ENCODE measurements around the gene RASSF4. TPM values are rescaled to one million over a fixed set of nuclear protein-coding genes. Genes with fewer than 3 reads are reported as not detected.

RASSF4 gene
- total and polyA plus RNA-seq, 2 donors = 17.9 to 50.0 TPM

GRCh38 chr10:44981172-44982113 is 21.8 kb downstream of the RASSF4 start:
- Histone ChIP-seq H3K9me3 (ENCODE audit: control insufficient read depth in 2 of 2, insufficient read depth in 1 of 2, low read length in 1 of 2) (no peaks in the 10 kb centered on the region), H3K36me3 (ENCODE audit: control insufficient read depth in 2 of 2, insufficient read depth in 2 of 2, low read length in 1 of 2) (no peaks in the 10 kb centered on the region), H3K4me1 (ENCODE audit: control insufficient read depth in 2 of 2, insufficient read depth in 2 of 2, low read length in 2 of 2) (peaks cover 5 to 41% of the 10 kb centered on the region in 2 donors), H3K27ac (ENCODE audit: low read depth in 1 of 2, low read length in 1 of 2) (peak overlapping the region; percentile 43 to 56), H3K4me3 (ENCODE audit: low read length in 2 of 2) (no peak overlapping the region), H3K27me3 (ENCODE audit: control insufficient read depth in 2 of 2, insufficient read depth in 1 of 2, low read length in 1 of 2) (no peaks in the 10 kb centered on the region)
- 87% methylated on average over 11 of the region's 11 CpGs for WGBS
- DNase-seq (ENCODE audit: low read depth in 6 of 9, low spot score in 9 of 9) = no peak

GRCh38 chr10:44982114-44982460 is 22.5 kb downstream of the RASSF4 start:
- H3K4me3 ChIP-seq (ENCODE audit: low read length in 2 of 2) = no peak overlapping the region
- H3K9me3 ChIP-seq (ENCODE audit: control insufficient read depth in 2 of 2, insufficient read depth in 1 of 2, low read length in 1 of 2) = no peaks in the 10 kb centered on the region
- WGBS = 92% methylated on average over 9 of the region's 9 CpGs
- H3K27me3 ChIP-seq (ENCODE audit: control insufficient read depth in 2 of 2, insufficient read depth in 1 of 2, low read length in 1 of 2) = no peaks in the 10 kb centered on the region
- DNase-seq (ENCODE audit: low read depth in 6 of 9, low spot score in 9 of 9) = no peak
- no peaks in the 10 kb centered on the region for H3K36me3 ChIP-seq (ENCODE audit: control insufficient read depth in 2 of 2, insufficient read depth in 2 of 2, low read length in 1 of 2)
- H3K4me1 ChIP-seq (ENCODE audit: control insufficient read depth in 2 of 2, insufficient read depth in 2 of 2, low read length in 2 of 2) = peaks cover 5 to 39% of the 10 kb centered on the region in 2 donors
- no peak overlapping the region for H3K27ac ChIP-seq (ENCODE audit: low read depth in 1 of 2, low read length in 1 of 2)

- H3K9me3 ChIP-seq (ENCODE audit: control insufficient read depth in 2 of 2, insufficient read depth in 1 of 2, low read length in 1 of 2) = no peaks in the 10 kb centered on the region
- H3K36me3 ChIP-seq (ENCODE audit: control insufficient read depth in 2 of 2, insufficient read depth in 2 of 2, low read length in 1 of 2) = no peaks in the 10 kb centered on the region
- H3K27ac ChIP-seq (ENCODE audit: low read depth in 1 of 2, low read length in 1 of 2) = no peak overlapping the region
- H3K4me3 ChIP-seq (ENCODE audit: low read length in 2 of 2) = no peak overlapping the region
- DNase-seq (ENCODE audit: low read depth in 6 of 9, low spot score in 9 of 9) = no peak
- WGBS = 96% methylated on average over 9 of the region's 9 CpGs
- no peaks in the 10 kb centered on the region for H3K27me3 ChIP-seq (ENCODE audit: control insufficient read depth in 2 of 2, insufficient read depth in 1 of 2, low read length in 1 of 2)
- peaks cover 5 to 37% of the 10 kb centered on the region in 2 donors for H3K4me1 ChIP-seq (ENCODE audit: control insufficient read depth in 2 of 2, insufficient read depth in 2 of 2, low read length in 2 of 2)
Observed at GRCh38 chr10:44982496-44982895, 22.9 kb downstream of the RASSF4 start.

DNA sequence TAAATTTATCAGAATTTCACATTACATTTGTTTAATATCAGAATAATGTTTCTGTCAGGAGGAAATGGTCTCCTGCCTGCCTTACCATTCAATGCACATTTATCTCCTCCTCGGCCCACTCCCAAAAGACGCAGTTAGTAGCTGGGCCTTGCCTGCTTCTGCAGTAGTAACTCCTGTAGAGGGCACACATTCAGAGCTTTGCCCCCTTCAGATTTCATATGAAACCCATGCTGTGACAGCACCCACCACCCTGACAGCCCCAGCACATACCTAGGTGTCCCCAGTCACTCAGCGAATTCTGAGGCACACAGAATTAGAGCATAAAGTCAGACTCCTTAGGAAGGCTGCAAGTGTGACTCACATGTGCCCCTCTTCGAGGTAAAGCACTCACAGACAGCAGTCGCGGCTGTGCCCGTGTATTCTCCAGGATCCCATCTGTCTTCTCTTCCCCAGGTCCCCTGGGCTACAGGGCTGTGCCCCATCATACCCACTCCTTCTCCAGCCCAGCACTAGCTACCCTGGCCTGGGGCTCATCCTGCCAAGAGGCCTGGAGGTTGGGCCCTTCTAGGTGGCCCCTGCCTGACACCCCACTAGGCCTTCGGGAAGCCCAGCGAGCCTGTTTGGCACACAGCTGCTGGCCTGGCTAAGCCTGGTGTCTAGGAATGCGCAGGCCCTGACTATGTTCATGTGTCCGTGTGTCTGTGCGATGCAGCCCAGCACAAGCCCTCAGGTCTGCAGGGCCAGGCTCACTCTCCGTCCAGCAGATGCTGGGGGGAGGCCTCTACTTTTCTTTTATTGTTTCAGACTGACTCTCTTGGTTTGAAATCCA is 23.7 kb downstream of the RASSF4 start:
- no peak for DNase-seq (ENCODE audit: low read depth in 6 of 9, low spot score in 9 of 9)
- Histone ChIP-seq H3K9me3 (ENCODE audit: control insufficient read depth in 2 of 2, insufficient read depth in 1 of 2, low read length in 1 of 2) (no peaks in the 10 kb centered on the region), H3K27me3 (ENCODE audit: control insufficient read depth in 2 of 2, insufficient read depth in 1 of 2, low read length in 1 of 2) (no peaks in the 10 kb centered on the region), H3K4me3 (ENCODE audit: low read length in 2 of 2) (no peak overlapping the region), H3K36me3 (ENCODE audit: control insufficient read depth in 2 of 2, insufficient read depth in 2 of 2, low read length in 1 of 2) (no peaks in the 10 kb centered on the region), H3K27ac (ENCODE audit: low read depth in 1 of 2, low read length in 1 of 2) (no peak overlapping the region), H3K4me1 (ENCODE audit: control insufficient read depth in 2 of 2, insufficient read depth in 2 of 2, low read length in 2 of 2) (peaks cover 5 to 29% of the 10 kb centered on the region in 2 donors)
- WGBS = 97% methylated on average over 13 of the region's 13 CpGs

- Histone ChIP-seq H3K27me3 (ENCODE audit: control insufficient read depth in 2 of 2, insufficient read depth in 1 of 2, low read length in 1 of 2) (no peaks in the 10 kb centered on the region), H3K9me3 (ENCODE audit: control insufficient read depth in 2 of 2, insufficient read depth in 1 of 2, low read length in 1 of 2) (no peaks in the 10 kb centered on the region), H3K27ac (ENCODE audit: low read depth in 1 of 2, low read length in 1 of 2) (no peak overlapping the region), H3K4me3 (ENCODE audit: low read length in 2 of 2) (no peak overlapping the region), H3K4me1 (ENCODE audit: control insufficient read depth in 2 of 2, insufficient read depth in 2 of 2, low read length in 2 of 2) (peaks cover under 1 to 23% of the 10 kb centered on the region in 2 donors), H3K36me3 (ENCODE audit: control insufficient read depth in 2 of 2, insufficient read depth in 2 of 2, low read length in 1 of 2) (no peaks in the 10 kb centered on the region)
- WGBS = 90% methylated on average over 10 of the region's 10 CpGs
- DNase-seq (ENCODE audit: low read depth in 6 of 9, low spot score in 9 of 9) = no peak
Observed at GRCh38 chr10:44983895-44984278, 24.3 kb downstream of the RASSF4 start.

DNA sequence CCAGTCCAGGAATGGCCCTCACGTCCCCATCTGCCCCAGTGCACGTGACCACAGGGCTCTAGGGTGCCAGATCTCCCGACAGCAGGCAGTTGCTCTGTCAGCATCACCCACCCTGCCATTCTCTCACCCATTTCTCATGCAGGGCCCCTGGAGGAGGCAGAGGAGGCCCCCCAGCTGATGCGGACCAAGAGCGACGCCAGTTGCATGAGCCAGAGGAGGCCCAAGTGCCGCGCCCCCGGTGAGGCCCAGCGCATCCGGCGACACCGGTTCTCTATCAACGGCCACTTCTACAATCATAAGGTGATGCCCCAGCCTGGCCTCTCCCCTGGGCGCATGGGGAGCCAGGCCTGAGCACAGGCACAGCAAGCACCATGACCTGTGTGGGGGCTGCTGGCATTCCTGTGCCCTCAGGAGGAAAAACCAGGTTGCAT is 25.1 kb downstream of the RASSF4 start:
- Histone ChIP-seq H3K27me3 (ENCODE audit: control insufficient read depth in 2 of 2, insufficient read depth in 1 of 2, low read length in 1 of 2) (no peaks in the 10 kb centered on the region), H3K4me3 (ENCODE audit: low read length in 2 of 2) (no peak overlapping the region), H3K9me3 (ENCODE audit: control insufficient read depth in 2 of 2, insufficient read depth in 1 of 2, low read length in 1 of 2) (no peaks in the 10 kb centered on the region), H3K36me3 (ENCODE audit: control insufficient read depth in 2 of 2, insufficient read depth in 2 of 2, low read length in 1 of 2) (no peaks in the 10 kb centered on the region), H3K4me1 (ENCODE audit: control insufficient read depth in 2 of 2, insufficient read depth in 2 of 2, low read length in 2 of 2) (peaks cover 0 to 22% of the 10 kb centered on the region in 2 donors), H3K27ac (ENCODE audit: low read depth in 1 of 2, low read length in 1 of 2) (no peak overlapping the region)
- no peak for DNase-seq (ENCODE audit: low read depth in 6 of 9, low spot score in 9 of 9)
- 97% methylated on average over 15 of the region's 15 CpGs for WGBS

DNA sequence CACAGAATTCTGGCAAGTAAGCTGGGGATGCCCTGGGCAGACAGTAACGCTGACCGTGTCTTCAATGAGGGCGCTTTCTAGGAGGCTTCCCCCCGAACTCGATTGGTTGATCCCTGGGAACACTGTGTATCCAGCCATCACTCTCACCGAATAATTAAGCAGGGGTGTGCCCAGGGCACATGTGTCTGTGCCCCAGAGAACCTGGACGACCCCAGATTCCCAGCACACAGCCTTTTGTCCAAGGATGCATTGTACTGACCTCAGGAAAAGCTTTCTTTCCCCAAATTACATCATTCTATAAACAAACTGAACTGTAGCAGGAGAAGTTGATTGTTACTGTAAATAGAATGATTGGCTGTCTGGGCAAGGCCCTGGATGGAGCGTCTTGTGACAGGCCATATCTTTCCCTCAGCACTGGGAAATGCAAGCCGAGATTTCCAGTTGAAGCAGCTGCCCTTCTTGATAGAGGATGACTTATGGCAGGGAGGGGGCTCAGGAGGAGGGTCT is 25.6 kb downstream of the RASSF4 start:
- H3K9me3 ChIP-seq (ENCODE audit: control insufficient read depth in 2 of 2, insufficient read depth in 1 of 2, low read length in 1 of 2) = no peaks in the 10 kb centered on the region
- H3K4me3 ChIP-seq (ENCODE audit: low read length in 2 of 2) = no peak overlapping the region
- no peak overlapping the region for H3K27ac ChIP-seq (ENCODE audit: low read depth in 1 of 2, low read length in 1 of 2)
- no peaks in the 10 kb centered on the region for H3K27me3 ChIP-seq (ENCODE audit: control insufficient read depth in 2 of 2, insufficient read depth in 1 of 2, low read length in 1 of 2)
- peaks cover 0 to 22% of the 10 kb centered on the region in 2 donors for H3K4me1 ChIP-seq (ENCODE audit: control insufficient read depth in 2 of 2, insufficient read depth in 2 of 2, low read length in 2 of 2)
- no peak for DNase-seq (ENCODE audit: low read depth in 6 of 9, low spot score in 9 of 9)
- 96% methylated on average over 9 of the region's 9 CpGs for WGBS
- H3K36me3 ChIP-seq (ENCODE audit: control insufficient read depth in 2 of 2, insufficient read depth in 2 of 2, low read length in 1 of 2) = no peaks in the 10 kb centered on the region

- 99% methylated on average over 3 of the region's 3 CpGs for WGBS
- Histone ChIP-seq H3K27ac (ENCODE audit: low read depth in 1 of 2, low read length in 1 of 2) (no peak overlapping the region), H3K4me3 (ENCODE audit: low read length in 2 of 2) (no peak overlapping the region), H3K27me3 (ENCODE audit: control insufficient read depth in 2 of 2, insufficient read depth in 1 of 2, low read length in 1 of 2) (no peaks in the 10 kb centered on the region), H3K36me3 (ENCODE audit: control insufficient read depth in 2 of 2, insufficient read depth in 2 of 2, low read length in 1 of 2) (no peaks in the 10 kb centered on the region), H3K4me1 (ENCODE audit: control insufficient read depth in 2 of 2, insufficient read depth in 2 of 2, low read length in 2 of 2) (peaks cover 0 to 21% of the 10 kb centered on the region in 2 donors), H3K9me3 (ENCODE audit: control insufficient read depth in 2 of 2, insufficient read depth in 1 of 2, low read length in 1 of 2) (no peaks in the 10 kb centered on the region)
- DNase-seq (ENCODE audit: low read depth in 6 of 9, low spot score in 9 of 9) = no peak
Observed at GRCh38 chr10:44986179-44986578, 26.6 kb downstream of the RASSF4 start.

DNA sequence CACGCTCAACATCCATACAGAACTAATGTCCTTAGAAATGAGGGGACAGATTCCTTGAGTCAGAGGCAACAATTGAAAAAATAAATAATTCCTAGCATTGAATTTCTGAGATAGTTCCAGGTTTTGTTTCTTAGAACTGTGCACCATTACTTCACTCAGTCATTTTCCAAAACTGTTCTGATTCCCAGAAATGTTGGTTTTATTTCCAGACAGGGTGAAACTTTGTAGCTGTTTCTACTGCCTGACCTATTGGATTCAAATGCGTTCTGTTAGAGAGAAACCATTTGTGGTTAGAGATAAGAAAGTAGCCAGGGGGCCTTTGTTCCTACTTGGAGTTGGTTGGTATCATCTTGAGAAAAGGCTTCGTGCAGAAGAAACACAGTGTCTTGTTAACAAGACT is 27.1 kb downstream of the RASSF4 start:
- H3K36me3 ChIP-seq (ENCODE audit: control insufficient read depth in 2 of 2, insufficient read depth in 2 of 2, low read length in 1 of 2) = no peaks in the 10 kb centered on the region
- H3K4me1 ChIP-seq (ENCODE audit: control insufficient read depth in 2 of 2, insufficient read depth in 2 of 2, low read length in 2 of 2) = peaks cover 0 to 21% of the 10 kb centered on the region in 2 donors
- H3K27me3 ChIP-seq (ENCODE audit: control insufficient read depth in 2 of 2, insufficient read depth in 1 of 2, low read length in 1 of 2) = no peaks in the 10 kb centered on the region
- WGBS = 44% methylated on average over 3 of the region's 3 CpGs
- no peaks in the 10 kb centered on the region for H3K9me3 ChIP-seq (ENCODE audit: control insufficient read depth in 2 of 2, insufficient read depth in 1 of 2, low read length in 1 of 2)
- H3K4me3 ChIP-seq (ENCODE audit: low read length in 2 of 2) = no peak overlapping the region
- no peak for DNase-seq (ENCODE audit: low read depth in 6 of 9, low spot score in 9 of 9)
- H3K27ac ChIP-seq (ENCODE audit: low read depth in 1 of 2, low read length in 1 of 2) = no peak overlapping the region

Data from thymus (tissue), 11 donors.